SIG-M5 (cell line): ENCODE measurements around the gene CRYGD.
"Not testable (repeated sequence)": the region's sequence is repeated elsewhere in the genome, so short reads cannot be mapped to it uniquely, and the experiment has no call there.

Experiments used
- DNase-seq: peaks from one replicate; lab custom pipeline; 2025; lab: John Stamatoyannopoulos, UW

Gene CRYGD

DNA sequence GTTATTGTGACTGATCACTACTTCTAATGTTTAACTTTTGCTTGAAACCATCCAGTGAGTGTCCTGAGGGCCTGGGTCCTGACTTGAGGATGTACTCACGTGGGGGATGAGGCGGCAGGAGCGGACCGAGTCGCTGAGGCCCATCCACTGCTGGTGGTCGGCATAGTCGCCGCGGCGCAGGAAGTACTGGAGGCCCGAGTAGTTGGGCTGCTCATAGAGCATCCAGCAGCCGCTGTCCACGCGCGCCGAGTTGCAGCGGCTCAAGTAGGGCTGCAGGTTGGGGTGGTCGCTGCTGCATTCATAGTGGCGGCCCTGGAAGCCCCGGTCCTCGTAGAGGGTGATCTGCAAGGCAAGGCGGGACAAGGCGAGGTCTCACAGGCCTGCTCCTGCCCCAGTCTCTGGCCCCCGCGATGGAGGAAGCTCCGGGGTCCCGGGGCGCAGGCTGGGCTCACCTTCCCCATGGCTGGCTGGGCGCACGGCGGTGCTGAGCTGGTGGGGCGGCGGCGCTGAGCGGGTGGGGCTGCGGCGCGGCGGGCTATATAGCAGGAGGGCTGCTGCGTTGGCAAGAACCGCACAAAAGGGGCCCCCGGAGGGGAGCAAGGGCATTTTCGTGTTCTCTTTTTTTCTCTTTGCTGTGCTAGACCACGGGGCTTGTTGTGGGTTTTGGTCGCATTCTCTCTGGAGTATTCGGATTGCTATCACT, at the start of gene CRYGD:
TSS of gene CRYGD (minus strand) at position 512 of the 703 bp plus-strand sequence. CDS start at position 461, 51 bp downstream.
- DNase-seq = not testable (repeated sequence)

DNA sequence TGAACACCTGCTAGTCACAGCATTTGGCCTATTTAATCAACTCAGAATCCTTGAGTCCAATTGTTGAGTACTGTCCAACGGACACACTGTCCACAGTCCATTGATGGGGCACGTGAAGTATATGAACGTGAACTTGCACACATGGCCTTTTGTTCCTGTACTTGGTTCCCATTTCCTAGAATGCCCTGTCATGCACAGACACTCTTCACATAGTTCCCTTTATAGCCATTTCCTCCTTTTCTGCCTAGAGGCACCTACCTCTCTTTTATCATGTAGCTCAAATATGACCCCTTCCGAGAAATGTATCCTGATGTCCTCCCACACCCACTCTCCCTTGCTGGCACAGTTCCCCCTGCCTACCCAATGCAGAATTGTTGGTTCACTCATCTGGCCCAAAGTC, 47.8 kb upstream of the CRYGD start:
- peak; percentile 35 for DNase-seq

DNA sequence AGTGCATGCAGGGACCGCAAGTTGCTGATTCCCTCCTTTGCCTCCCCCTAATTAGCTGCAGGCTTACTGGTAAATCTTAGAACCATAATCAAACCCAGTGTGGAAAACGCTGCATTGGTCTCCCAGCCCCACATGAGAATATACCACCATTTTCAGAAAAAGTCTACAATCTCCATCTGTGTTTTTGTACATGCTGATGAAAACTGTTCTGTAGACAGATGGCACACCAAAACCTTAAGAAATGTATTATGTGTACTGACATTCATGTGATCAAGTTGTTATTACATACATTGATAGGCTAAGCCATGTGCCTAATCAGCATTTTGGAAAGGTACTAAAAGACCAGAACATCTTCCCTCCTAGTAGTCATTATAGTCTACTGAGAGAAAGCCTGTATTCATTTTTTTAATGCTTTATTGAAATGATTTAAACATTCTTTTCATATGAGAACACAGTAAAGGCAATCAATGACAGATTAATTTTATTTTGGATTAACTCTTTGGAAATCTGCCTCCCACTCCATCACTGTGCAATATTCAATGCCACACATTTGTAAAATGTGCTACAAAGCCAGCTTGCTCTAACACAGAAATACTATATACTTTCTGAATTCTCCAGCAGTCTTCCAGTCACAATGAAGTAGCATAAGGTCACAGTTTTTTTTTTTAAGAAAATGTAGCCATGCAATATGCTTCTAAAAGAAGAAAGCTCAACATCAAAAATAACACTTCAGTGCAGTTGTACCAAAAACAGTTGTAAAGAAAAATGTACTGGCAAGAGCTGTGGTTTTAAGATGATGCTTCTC, 40.8 kb upstream of the CRYGD start:
- no peak for DNase-seq

DNA sequence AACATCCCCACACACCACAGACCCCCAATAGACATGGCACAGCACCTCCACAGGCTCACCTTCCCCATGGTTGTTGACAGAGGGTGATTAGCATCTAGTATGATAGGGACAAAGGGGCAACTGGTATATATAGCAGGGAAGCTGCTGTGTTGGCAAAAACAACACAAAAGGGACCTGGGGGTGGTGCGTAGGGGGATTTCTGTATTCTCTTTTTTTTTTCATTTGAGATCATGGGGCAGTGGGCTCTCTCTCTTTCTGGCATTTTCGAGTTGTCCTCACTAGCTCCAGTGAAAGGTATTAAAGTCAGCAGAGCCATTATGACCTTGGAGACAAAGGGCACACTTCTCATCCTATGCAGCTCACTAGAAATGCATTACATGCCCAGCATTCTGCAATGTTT, 39.2 kb upstream of the CRYGD start, which contains the start of gene CRYGA:
TSS of gene CRYGA (minus strand) at position 101 of the 400 bp plus-strand sequence. CDS start at position 68, 33 bp downstream.
- no peak for DNase-seq

DNA sequence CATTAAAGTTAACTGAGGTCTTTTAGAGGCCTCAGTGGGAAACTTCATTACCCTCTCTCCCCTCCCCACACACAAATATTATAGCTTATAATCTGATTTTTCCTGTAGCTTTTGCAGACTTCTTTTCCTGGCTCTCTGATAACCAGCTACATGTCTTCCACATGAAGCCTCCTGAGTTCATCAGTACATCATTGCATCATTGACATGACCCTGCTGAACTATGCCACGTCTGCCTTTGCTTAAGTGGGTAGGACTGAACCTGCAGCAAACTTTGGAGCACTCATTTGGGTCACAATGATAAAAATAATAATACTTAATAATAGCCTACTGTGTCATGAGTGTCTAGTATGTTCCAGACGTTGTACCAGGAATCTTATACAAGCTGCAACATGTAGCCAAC, 32.1 kb upstream of the CRYGD start:
- DNase-seq = no peak

DNA sequence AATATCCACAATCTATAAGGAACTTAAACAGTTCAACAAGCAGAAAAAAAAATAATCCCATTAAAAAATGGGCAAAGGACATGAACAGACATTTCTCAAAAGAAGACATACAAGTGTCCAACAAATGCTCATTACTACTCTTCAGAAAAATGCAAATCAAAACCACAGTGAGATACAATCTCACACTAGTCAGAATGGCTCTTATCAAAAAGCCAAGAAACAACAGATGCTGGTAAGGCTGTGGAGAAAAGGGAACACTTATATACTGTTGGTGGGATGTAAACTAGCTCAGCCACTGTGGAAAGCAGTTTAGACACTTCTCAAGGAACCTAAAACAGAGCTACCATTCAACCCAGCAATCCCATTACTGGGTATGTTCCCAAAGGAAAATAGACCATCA, 28.8 kb upstream of the CRYGD start:
- DNase-seq = no peak

DNA sequence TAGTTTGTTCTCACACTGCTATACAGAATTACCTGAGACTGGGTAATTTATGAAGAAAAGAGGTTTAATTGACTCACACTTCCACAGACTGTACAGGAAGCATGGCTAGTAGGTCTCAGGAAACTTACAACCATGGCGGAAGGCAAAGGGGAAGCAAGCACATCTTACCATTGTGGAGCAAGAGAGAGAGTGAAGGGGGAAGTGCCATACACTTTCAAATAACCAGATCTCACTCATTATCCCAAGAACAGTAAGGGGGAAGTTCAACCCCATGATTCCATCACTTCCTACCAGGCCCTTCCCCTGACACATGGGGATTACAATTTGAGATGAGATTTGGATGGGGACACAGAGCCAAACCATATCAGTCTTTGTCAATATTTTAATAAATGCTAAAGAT, 26.6 kb upstream of the CRYGD start:
- no peak for DNase-seq

DNA sequence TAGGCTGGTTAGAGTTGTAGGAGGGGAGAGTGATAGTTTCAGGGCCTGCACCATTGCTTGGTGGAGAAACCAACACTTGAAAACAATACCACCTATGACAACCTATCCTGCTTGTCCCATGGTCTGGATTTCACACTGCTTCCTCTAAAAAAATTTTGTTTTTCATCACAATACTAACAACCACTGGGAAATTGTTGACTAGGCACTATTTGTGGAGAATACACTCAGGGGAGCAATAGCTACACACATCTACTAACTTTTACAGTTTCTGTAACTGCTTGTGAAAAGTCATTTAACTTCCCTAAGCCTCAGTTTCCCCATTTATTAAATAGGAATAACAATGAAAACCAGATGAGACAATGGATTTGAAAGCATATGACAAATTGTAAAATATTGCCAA, 25.8 kb upstream of the CRYGD start:
- DNase-seq = no peak

DNA sequence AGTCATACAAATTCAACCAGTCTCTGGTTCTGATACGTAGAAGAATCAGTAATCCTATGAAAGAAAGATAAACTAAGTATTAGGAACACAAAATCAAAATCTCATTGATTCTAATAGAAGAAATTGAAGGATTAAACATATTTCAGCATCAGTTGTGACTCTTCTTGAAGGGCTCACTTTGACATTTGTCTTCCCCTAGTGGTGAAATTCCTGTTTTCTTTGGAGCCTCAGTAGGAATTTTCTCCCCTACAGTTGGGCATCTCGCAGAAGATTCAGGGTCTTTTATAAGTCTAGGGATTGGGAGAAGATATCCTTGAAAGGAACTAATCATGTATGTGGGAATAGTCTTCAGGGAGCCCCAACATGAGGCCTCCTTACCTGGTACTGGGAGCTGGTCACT, 24.5 kb upstream of the CRYGD start:
- no peak for DNase-seq

DNA sequence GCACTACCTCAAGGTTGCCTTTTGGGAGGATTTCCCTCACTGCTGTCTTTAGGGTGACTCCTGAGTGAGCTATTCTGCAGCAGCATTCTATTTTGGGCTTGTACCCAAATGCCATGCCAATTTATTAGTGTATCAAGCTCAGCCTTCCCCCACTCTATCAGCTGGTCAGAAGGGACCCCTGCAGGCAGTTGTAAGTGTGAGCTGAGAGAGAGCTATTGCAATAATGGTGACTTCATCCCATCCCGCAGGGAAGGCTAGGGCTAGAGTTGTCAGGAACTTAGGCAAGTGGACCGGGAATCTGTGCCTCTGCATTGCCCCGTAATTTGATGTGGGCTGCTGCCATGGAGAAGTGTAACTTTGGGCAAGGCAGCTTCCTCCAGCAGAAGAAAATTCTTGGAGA, 23.4 kb upstream of the CRYGD start:
- DNase-seq = no peak

DNA sequence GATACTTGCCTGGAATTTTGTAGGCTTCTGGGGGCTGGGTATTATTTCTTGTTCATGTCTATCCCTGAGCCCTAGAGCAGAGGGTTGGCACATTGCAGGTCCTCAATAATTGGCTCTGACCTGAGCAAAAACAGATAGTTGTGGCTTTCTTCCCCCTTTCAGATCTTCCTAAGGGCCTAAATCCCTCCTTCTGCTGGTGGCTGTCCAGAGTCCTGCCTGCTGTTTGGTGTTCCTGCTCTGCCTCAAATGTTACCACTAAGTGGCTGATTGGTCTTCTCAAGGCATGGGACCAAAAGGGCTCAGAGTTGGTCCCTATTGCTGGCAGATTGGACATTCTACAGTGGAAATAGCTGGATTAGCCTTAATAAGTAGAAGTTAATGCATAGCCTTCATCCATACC, 22.7 kb upstream of the CRYGD start:
- DNase-seq = no peak

DNA sequence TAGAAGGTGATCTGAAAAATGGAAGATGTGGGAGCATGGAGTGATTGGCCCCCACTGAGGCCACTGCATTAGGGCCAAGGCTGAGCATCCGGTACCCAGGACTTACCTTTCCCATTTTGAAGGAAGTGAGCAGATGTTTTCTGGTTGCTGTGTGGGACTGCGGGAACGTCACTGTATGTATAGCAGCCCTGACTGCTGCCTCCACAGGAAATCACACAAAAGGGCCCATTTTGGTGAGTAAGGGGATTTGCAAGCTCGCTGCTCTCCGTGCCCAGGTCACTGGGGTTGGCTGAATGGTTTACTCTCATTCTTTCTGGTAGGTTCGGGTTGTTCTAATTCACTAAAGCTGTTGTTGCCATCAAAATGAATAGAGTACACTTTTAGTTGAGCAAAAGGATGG, 21.7 kb upstream of the CRYGD start, which contains the start of gene CRYGB:
TSS of gene CRYGB (minus strand) at position 153 of the 400 bp plus-strand sequence. CDS start at position 115, 38 bp downstream.
- DNase-seq = no peak

DNA sequence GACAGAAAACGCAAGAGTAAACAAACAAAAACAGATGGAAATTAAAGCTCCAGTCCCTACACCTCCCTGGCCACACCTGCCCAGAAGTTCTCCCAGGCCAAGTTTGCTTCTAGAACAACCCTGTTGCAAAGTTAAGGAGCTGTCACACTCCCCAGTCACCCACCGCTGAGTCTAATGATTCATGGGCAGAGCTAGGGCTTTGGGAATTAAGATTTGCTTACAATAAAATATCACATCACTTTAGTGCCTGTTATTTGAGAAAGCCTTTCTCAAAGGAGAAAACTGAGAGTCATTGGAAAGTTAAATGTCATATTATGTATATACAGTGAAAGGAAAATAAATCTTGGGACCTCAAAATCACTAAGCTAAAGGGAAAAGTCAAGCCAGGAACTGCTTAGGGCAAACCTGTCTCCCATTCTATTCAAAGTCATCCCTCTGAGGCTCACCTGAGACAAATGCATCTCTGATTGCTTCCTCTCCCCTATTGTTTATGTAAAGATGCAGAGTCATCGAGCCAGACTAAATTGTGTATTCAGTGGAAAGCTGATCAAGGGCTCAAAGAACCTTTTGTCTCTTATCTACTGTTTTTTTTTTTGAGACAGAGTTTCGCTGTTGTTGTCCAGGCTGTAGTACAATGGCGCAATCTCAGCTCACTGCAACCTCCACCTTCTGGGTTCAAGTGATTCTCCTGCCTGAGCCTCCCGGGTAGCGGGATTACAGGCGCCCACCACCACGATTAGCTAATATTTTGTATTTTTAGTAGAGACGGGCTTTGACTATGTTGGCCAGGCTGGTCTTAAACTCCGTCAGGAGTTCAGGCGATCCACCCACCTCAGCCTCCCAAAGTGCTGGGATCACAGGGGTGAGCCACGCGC, 18.8 kb upstream of the CRYGD start:
- DNase-seq = no peak

DNA sequence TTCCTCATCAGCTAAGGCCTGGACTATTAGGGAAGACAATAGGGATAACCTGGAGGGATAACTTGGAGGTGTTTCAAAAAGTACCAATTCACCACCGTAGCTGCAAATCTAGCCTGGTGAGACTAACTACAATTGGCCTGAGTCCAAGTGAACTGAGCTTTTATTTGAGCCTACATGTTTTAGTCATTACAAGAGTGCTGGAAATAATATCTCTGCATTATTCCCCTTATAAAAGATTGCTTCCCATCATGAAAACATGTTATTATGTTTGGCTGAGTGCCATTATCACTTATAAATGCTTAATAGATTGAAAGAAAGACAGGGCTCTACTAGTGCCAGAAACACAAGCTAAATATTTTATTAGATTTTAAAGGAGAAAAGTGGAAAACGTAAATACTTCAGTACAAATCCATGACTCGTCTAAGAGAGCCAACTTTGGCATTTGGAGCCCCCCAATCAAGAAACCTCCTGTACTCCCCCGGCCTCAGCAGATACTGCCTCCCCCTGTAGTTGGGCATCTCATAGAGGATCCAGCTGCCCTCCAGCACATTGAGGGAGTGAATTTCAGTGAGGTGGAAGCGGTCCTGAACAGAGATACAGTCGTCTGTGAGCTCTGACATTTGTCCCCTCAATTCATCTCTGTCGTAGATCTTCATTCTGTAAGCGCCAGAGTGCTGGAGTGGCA, 18.1 kb upstream of the CRYGD start:
- DNase-seq = no peak

DNA sequence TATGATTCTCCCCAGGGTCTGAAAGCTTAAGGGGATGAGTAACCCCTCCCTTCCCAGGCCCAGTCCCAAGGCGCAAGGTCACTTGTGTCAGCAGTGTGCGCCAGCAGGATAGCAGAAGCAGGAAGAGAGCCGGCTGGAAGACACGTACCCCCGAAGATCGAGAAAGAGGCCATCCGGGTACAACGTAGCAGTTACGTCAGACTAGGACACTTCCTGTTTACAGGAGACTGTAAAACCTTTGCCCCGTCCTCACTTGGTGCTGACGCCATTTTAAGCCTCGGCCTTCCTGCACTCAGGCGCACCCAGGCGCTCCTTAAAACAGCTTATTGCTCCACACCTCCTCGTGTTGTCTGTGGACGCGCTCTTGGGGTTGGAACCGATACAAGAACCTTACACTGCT, 15.1 kb upstream of the CRYGD start:
- DNase-seq = no peak

DNA sequence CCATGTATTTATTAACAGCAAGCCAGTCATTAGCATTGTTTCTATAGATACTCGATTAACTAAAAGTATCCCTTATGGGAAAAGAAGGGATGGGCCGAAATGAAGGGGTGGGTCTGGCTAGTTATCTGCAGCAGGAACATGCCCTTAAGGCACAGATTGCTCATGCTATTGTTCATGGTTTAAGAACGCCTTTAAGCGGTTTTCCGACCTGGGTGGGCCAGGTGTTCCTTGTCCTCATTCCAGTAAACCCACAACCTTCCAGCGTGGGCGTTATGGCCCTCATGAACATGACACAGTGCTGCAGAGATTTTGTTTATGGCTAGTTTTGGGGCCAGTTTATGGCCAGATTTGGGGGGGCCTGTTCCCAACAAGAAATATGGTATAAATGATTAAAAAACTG, 14.0 kb upstream of the CRYGD start:
- DNase-seq = not testable (repeated sequence)

DNA sequence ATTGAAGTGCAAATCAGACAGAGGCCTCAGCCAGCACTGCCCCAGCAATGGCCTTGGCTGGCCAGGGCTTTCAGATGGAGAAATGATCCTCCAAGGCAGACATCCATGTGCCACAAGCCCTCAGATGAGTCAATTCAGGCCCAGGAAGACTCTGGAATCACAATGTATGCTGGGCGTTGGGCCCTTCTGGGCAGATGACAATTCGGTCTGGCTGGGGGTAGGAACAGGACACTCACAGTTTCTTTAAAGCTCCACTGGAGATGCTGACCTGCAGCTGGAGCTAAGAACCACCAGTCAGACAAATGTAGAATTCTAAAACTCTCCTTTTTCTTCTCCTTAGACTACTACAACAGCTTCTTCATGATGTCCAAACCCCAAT, 12.4 kb upstream of the CRYGD start:
- DNase-seq = no peak

DNA sequence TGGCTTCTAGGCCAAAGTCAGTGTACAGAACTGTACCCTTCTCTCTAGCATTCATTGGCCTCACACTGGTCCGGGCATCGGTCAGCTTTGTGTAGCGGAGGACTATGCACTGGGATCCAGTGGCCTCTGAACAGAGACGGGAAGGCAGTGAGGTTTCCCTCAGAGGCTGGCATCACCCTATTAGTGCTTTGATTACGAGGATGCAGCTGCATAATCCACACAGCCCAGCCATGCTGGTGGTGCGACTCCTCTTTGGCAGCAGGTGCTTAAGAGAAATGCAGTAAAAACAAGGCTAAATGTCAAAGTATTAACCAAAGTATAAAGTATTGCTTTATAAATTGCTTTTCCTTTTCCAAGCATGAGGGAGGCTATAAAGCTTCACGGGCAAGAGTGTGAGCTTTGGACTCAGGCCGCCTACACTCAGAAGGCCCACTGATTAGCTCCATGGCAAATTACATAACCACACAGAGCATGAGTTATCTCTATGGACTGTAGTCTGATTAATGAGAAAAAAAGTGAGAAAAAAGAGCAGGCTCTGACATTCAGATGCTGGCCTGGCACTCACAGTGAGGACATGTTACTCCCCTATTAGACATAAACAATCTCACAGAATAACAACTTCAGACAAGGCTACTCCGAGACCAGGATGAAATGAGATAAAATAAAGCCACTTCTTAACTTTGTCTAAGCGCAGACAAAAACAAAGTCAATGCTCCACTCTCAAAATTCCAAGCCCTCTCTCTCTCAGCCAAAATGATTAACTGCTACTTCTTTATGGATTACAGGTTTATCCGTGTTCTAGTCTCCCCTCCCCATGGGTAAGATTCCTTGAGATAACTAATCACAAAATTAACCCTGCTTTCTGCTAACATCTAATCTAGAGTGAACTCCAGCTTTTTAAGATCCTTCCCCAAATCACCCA, 11.7 kb upstream of the CRYGD start:
- no peak for DNase-seq

DNA sequence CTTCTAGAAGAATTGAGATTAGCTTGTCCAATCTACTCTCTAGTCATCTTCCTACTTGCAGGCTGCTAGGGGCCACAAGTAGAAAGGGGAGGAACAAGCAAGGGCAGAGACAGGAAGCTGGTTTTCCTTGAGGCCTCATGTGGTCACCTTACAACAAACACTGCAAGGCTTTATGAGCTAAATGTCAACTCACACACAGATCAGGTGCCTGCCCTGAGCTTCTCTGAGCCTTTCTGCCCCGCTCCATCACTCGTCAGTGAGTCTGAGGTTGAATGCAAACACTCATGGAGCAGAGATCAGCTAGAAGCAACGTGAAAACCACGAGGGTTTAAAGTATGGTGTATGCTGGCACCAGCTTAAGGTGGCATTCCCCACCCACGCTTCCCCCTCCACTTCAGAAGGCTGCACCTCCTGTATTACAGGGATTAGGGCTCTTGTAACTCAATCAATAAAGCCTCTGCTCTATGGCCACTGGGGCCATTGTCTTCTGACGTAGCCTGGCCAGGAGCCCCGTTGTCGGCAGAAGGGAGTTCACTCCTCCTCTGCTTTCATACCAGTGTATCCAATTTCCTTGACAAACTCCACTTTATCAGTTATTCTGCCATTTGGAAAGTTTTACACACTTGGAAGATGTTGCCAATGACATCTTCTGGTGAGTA, 10.7 kb upstream of the CRYGD start:
- DNase-seq = no peak

DNA sequence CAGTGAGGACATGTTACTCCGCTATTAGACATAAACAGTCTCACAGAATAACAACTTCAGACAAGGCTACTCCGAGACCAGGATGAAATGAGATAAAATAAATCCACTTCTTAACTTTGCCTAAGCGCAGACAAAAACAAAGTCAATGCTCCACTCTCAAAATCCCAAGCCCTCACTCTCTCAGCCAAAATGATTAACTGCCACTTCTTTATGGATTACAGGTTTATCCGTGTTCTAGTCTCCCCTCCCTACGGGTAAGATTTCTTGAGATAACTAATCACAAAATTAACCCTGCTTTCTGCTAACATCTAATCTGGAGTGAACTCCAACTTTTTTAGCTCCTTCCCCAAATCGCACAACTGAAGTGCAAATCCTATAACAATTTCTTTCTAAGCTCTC, 6.4 kb upstream of the CRYGD start:
- no peak for DNase-seq
